ENCODE measurements around the gene GORASP1.

Gene GORASP1

GRCh38 chr3:39141171-39141995 is 34.0 kb upstream of the GORASP1 start:
- no peak for DNase-seq (ENCODE audit: low read depth in 1 of 2, low spot score in 1 of 2)

GRCh38 chr3:39140341-39140971 is 33.0 kb upstream of the GORASP1 start:
- DNase-seq (ENCODE audit: low read depth in 1 of 2, low spot score in 1 of 2): no peak

- no peak for DNase-seq (ENCODE audit: low read depth in 1 of 2, low spot score in 1 of 2)
Measured at GRCh38 chr3:39139442-39139841, 32.0 kb upstream of the GORASP1 start.

- DNase-seq (ENCODE audit: low read depth in 1 of 2, low spot score in 1 of 2): no peak
Measured at GRCh38 chr3:39138804-39139415, 31.5 kb upstream of the GORASP1 start.

- no peak for DNase-seq (ENCODE audit: low read depth in 1 of 2, low spot score in 1 of 2)
Measured at GRCh38 chr3:39137991-39138803, 30.8 kb upstream of the GORASP1 start.

- DNase-seq (ENCODE audit: low read depth in 1 of 2, low spot score in 1 of 2): no peak
Measured at GRCh38 chr3:39137435-39137936, 30.1 kb upstream of the GORASP1 start.

GRCh38 chr3:39136533-39137434 is 29.4 kb upstream of the GORASP1 start:
- no peak for DNase-seq (ENCODE audit: low read depth in 1 of 2, low spot score in 1 of 2)

- DNase-seq (ENCODE audit: low read depth in 1 of 2, low spot score in 1 of 2): no peak
Measured at GRCh38 chr3:39135170-39135805, 27.9 kb upstream of the GORASP1 start.

- no peak for DNase-seq (ENCODE audit: low read depth in 1 of 2, low spot score in 1 of 2)
Measured at GRCh38 chr3:39134305-39134704, 26.9 kb upstream of the GORASP1 start.

GRCh38 chr3:39133822-39134221 is 26.4 kb upstream of the GORASP1 start:
- no peak for DNase-seq (ENCODE audit: low read depth in 1 of 2, low spot score in 1 of 2)

GRCh38 chr3:39133093-39133490 is 25.7 kb upstream of the GORASP1 start:
- DNase-seq (ENCODE audit: low read depth in 1 of 2, low spot score in 1 of 2): no peak

- DNase-seq (ENCODE audit: low read depth in 1 of 2, low spot score in 1 of 2): no peak
Measured at GRCh38 chr3:39132096-39133092, 25.0 kb upstream of the GORASP1 start.

GRCh38 chr3:39130693-39131265 is 23.4 kb upstream of the GORASP1 start:
- no peak for DNase-seq (ENCODE audit: low read depth in 1 of 2, low spot score in 1 of 2)

- DNase-seq (ENCODE audit: low read depth in 1 of 2, low spot score in 1 of 2): no peak
Measured at GRCh38 chr3:39130026-39130425, 22.6 kb upstream of the GORASP1 start.

GRCh38 chr3:39128951-39129350 is 21.5 kb upstream of the GORASP1 start:
- no peak for DNase-seq (ENCODE audit: low read depth in 1 of 2, low spot score in 1 of 2)

- DNase-seq (ENCODE audit: low read depth in 1 of 2, low spot score in 1 of 2): no peak
Measured at GRCh38 chr3:39127908-39128304, 20.5 kb upstream of the GORASP1 start.

- no peak for DNase-seq (ENCODE audit: low read depth in 1 of 2, low spot score in 1 of 2)
Measured at GRCh38 chr3:39127269-39127907, 20.0 kb upstream of the GORASP1 start.
